HL-60 (cell line): Measurements from ENCODE around the gene PDLIM5.

ENCODE experiments used
- CTCF ChIP-seq: IDR thresholded peaks from one replicate; pipeline ENCODE4 v1.5.1; 2011; ENCODE audit warnings: low read length, control low read depth, inconsistent platforms; ENCODE audit not compliant: insufficient read depth
- POLR2AphosphoS5 ChIP-seq: IDR thresholded peaks from 2 replicates; pipeline ENCODE4 v1.6.1; 2012; ENCODE audit warnings: low read depth
- REST ChIP-seq: IDR thresholded peaks from 2 replicates; pipeline ENCODE4 v1.6.1; 2012; ENCODE audit warnings: low read depth; ENCODE audit not compliant: insufficient replicate concordance

DNA sequence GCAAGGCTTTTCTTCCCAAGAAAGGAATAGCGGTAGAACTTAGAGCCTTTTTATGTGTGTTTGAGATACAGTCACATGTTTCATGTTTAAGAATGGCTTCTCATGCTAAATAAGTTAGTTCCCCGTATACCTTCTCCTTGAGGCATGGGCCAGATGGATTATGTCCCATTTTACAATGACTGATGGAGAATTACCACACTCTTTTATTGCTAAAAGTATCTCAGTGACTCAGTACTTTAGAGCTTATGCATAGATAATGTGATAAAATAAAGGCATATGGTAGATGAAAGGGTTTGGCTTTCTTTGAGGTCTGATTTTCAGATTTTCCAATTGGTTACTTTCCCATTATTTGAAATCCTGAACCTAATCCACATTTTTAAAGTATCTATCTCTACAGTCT is 184.3 kb downstream of the PDLIM5 start:
- TF ChIP-seq CTCF (no peak), POLR2AphosphoS5 (no peak), REST (no peak)
